Left forelimb (tissue), 1 donor: ENCODE results near the gene KCNIP1.
"Not testable (repeated sequence)": the region's sequence is repeated elsewhere in the genome, so short reads cannot be mapped to it uniquely, and the experiment has no call there.

ENCODE experiments used
- DNase-seq: peaks from one replicate; pipeline ENCODE4 v3.0.0-alpha.2; 2018; ENCODE audit warnings: low spot score

KCNIP1 gene

DNA sequence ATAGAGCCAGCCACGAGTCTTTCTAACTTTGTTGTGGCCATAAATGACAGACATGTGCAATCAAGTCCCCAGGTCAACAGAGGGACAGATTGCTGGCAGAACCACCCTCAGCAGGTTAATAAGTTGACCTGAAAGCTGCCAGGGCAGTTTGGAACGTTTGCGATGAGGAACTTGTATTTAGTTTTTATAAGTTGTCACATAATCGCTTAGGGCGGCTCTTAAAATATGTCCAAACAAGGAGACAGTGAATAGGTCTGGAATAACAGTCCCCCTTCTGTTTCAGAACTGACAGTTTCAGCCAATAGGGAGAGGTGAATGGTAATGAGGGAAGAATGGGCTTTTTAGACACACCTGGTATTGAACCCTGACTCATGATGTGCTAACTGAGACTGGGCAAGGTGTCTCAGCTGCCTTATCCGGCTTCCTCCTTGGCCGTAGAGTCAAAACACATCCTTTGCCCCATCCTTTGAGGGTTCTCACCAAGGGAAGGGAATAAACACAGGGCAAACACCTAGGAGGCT is 246.2 kb downstream of the KCNIP1 start:
- DNase-seq, result no peak

DNA sequence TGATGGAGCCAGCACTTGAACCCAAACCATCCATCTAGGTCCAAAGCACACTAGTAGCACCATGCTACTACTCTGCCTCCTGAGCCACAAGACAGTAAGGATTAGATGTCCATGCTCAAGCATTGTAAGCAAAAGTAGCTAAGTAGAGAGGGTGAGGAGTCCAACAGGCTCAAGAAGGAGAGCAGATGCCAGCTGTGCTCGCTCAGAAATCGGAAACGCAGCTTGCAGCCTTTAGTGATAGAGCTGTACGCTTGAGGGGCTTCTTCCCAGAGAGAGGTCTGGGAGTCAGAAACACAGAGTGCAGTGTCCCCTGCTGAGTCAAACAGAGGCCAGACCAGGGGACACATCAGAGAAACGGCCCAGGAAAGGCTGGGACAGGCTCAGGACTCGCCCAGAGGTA is 247.0 kb downstream of the KCNIP1 start:
- no peak for DNase-seq

DNA sequence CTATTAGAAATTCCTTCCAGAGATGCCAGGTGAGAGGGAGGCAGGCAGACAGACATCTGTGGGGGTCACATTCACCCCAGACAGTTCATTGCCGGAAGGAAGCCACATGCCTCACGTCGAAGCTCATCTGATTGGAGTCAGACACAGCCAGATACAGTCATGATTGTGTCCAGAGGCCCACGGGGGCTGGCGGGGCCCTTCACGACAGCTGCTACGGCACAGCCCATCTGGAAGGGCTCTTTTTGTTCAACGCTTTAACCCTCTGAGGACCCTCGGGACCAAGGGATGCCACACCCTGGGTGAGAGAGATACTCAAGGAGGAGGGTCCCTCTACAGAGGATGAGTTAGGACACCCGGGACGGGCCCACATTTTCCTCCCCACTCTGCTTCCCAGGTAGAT is 247.8 kb downstream of the KCNIP1 start:
- no peak for DNase-seq

DNA sequence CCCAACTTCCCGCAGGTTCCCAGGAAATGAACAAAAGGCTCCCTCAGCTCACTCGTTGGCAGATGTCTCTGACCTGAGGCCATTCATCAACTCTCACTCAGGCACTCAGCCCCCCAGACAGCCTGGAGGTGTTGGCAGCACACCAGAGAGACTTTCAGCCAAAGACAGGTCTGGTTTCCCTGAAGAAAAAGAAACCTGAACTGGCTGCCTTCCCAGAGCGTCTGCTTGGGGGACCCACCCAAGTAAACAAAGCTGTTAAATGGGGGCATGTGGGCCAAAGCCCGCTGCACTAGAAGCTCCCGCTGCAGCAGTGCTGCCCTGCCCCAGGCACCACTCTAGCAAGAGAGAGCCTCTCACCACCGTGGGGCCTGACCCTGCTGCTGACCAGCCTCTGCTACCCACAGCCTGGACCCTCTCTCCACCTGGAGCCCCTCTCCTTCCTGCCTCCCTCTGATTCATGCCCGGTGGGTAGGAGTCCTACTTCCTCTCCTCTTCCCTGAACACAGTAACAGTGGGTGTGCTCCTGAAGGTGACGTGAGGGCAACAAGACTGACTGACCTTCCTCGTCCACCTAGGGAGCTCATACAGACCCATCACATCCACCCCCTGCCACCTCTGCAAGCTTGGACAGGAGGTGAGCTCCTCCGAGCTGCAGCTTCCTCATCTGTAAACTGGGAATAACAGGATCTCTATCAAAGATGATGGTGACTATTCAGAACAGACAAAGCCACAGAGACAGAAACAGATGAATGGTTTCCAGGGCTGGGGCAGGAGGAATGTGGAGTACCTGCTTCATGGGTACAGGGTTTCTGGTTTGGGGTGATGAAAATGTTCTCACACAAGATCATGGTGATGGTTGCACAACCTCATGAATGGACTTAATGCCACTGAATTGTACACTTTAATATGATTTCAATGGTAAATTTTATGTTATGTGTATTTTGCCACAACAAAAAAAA is 248.7 kb downstream of the KCNIP1 start:
- peak; percentile 60 for DNase-seq

DNA sequence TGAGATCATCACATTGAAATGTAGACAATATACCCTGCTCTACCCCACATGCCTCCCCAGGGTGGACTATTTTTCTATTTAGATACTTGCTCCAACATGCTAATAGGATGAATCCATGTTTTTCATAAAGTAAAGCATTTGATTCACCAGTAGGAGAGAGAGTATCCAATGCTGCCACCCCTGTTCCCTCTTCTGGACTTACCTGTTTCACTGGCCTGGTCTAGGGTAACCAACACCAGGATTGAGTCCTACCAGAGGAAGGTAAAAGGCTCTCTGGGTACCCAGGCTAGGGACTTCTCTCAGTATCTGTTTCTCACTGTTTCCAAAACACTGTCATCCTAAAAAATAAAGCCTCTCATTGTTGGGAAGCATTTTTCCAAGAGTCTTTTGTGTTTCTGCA is 249.5 kb downstream of the KCNIP1 start:
- no peak for DNase-seq

DNA sequence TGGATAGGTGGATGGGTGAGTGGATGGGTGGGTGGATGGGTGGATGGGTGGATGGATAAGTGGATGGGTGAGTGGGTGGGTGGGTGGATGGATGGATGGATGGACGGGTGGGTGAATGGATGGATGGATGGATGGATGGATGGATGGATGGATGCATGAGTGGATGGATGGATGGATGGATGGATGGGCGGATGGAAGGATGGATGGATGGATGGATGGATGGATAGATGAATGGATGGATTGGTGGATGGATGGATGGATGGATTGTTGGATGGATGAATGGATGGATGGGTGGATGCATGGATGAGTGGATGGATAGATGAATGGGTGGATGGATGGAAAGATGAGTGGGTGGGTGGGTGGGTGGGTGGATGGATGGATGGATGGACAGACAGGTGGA is 250.7 kb downstream of the KCNIP1 start:
- DNase-seq, result not testable (repeated sequence)

DNA sequence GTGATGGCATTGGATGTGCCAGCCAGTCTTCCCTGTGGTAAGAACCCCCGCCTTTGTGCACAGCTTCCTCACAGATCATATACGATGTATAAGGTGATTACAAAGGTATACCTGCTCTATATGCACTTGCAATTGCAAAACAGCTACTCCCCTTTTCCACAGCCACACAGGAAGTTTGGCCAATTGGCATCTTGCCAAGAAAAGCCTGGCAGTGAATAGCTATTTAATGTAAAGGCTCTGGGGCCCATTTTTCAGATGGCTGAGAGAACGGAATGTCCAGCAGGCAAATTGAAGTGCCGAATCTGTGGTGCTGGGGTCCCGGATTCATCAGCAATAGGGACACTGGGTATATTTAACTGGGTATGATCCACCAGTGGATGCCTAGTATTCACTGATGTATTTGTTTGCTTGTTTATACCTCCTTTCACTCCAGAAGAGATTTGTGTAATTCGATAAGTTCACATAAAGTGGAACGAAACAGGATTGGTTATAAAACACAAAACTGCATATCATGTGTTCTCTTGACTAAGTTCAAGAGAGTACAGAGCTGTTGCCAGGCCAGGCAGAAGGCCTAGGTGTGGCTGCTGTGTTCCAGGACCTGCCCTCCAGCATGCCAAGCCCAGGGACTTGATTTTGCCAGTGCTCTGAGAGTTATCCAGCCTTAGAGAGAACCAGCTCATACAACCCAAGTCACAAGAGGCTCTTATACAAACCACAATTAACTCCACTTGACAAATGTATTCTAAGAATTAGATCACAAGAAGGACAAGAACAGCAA is 252.0 kb downstream of the KCNIP1 start:
- no peak for DNase-seq

DNA sequence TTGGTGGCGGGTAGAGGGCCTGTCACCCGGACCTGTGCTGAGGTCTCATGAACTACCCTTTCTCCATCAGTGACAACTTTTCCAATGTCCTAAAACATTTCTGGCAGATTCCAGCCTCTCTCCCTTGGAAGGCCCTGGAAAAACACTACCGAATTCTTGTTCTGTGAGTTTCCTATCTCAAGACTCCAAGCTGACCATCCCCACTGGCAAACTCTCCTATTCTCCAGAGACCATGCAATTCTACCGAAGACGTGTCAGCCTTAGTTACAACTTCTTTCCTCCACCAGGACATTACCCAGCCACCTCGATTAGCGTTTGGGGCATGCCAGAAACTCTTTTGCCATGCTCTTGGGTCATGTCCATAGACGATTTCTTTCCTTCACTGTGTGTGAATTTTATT is 252.9 kb downstream of the KCNIP1 start:
- no peak for DNase-seq

DNA sequence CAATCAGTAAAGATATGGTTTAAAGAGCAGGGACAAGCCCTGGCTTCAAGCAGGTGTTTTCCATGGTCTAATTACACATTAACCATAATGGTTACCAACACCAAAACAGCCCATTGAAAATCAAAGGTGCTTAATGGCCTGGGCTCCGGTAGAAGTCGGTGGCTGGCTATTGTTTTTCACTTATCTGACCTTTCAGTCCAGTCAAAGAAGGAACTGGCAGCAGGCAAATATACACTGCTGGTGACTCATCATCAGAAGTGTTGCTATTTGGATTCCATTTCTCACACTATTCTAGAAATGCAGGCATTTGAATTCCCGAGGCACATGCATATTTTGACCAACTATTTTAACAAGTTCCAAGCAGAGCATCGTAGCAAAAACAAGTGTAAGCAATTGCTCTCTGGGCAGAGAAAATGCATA is 253.4 kb downstream of the KCNIP1 start:
- DNase-seq, result no peak

DNA sequence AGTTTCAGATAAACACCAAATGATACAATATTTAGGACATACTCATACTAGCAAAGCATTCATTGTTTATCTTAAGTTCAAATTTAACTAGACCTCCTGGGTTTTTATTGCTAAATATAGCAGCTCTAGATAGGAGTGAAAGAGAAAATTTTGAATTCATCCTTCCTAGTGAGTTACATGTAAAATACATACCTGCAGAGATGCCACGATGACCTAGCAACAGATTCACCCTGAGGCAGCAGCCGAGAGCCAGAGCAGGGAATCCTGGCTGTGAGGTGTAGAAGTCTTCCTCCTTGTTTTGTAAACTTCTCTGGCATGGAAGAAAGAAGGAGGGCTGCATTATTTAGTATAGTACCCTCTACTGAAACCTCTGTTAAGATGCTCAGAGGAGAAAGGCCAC is 253.8 kb downstream of the KCNIP1 start:
- DNase-seq, result no peak

DNA sequence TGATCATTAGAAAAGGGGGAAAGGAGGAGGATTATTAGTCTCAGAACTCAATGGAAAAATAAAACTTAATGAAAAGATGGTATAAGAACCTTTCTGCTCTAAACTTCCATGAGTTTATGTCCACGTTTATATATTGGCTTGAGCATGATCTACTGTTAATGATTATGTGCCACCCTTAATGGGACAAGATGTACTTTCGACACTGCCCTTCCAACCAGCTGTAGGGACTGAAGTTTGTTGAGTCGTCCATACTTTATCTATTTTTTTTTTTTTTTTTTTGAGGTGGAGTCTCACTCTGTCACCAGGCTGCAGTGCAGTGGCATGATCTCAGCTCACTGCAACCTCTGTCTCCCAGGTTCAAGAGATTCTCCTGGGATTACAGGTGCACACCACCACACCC is 254.7 kb downstream of the KCNIP1 start:
- DNase-seq, result no peak

DNA sequence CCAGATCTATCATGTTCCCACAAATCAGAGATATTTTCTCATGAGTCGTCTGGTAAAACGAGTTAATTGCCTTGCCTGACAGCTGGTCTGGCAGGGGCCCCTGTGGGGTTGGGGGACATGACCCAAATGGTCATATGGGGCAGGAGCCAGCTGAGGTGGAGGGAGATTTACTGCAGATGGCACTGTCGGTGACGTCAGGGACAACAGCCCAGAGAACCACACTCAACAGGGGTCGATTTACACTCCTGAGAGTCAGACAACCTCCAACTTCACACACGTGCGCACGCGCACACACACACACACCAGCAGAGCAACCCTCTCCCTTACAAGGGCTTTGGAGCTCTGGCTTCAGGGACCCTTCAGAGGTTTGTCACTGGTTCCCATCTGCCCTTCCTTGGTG is 256.3 kb downstream of the KCNIP1 start:
- no peak for DNase-seq

DNA sequence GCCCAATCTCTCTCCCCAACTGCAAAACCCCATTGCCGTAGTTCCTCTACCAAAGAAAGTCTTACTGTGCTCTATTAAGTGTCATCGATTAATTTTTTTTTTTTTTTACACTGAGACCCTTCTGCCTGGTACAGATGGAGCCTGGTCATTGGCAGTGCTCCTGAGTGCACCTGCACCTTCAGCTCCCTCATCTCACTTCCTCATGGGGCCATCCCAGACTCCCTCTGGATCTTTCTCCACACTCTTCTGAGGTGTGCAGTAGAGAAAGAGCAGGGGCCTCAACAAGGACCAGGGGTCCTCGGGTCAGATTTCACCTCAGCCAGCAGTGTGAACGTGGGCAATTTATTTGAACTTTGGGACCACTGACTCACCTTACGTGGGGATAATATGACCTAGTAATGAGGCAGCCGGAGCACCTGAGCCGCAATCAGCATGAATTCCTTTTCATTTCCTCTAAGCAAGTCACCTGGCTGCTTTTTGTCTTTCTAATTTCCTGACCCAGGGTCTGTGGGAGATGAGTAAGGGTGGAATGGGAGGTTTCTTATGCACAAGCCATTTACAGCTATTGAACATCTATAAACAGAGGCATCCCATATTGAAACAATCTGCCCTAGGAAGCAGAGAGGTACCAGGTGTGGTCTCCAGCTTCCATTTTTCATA is 257.4 kb downstream of the KCNIP1 start:
- DNase-seq, result no peak

DNA sequence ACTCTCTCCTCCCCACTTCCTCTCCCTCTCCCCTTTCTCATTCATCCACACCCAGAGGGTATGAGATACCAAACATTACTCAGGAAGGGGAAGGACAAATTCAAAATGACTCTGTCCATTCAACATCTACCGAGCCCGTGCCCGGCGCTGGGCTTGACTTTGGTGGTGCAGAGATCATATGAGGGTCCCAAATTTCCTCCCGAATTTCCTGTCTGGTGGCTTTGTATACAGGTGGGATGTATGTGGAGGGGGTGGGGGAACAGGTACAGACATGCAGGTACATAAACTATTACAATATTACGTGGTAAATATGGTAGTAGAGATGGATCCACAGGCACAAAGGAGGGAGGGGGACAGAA is 257.9 kb downstream of the KCNIP1 start:
- DNase-seq, result no peak

DNA sequence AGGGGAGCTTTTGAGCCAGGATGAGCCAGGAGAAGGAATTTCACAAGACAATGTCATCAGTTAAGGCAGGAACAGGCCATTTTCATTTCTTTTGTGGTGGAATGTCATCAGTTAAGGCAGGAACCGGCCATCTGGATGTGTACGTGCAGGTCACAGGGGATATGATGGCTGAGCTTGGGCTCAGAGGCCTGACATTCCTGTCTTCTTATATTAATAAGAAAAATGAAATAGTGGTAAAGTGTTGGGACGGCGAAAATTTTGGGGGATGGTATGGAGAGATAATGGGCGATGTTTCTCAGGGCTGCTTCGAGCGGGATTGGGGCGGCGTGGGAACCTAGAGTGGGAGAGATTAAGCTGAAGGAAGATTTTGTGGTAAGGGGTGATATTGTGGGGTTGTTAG is 258.5 kb downstream of the KCNIP1 start:
- not testable (repeated sequence) for DNase-seq

DNA sequence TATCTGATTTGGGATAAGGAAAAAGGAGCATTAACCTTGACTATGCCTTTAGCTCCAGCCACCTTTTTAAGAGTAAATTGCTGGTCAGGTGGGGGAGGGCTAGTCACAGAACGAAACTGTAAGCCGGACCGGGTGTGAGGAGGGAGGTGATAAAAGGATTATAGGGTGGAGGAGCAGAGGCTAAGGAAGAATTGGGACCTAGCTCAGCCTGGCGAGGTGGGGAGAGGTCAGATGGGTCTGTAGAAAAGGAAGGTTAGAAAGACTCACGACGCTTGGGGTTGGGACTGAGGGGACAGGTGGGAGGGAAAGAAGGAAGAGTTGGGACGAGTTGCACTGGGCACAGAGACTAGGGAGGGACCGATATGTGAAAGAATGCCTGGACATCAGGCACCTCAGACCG is 262.0 kb downstream of the KCNIP1 start:
- DNase-seq, result not testable (repeated sequence)

DNA sequence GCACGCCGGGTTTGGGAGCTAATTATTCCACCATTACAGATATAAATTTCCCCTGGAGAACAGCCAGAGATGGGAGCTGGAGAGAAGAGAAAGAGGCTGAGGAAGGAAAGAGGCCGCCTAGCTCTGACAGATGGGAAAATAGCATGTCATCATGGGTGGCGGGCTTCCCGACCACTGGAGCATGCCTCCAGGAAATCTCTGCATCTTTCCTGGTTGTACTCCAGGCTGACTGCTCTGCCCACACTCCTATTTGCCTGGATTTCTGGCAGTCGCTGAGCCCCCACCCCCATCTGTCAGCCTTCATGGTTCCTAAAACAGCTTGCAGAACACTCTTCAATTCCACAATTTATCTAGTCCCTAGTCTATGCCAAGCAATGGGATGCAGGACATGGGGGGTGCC is 265.4 kb downstream of the KCNIP1 start:
- no peak for DNase-seq

DNA sequence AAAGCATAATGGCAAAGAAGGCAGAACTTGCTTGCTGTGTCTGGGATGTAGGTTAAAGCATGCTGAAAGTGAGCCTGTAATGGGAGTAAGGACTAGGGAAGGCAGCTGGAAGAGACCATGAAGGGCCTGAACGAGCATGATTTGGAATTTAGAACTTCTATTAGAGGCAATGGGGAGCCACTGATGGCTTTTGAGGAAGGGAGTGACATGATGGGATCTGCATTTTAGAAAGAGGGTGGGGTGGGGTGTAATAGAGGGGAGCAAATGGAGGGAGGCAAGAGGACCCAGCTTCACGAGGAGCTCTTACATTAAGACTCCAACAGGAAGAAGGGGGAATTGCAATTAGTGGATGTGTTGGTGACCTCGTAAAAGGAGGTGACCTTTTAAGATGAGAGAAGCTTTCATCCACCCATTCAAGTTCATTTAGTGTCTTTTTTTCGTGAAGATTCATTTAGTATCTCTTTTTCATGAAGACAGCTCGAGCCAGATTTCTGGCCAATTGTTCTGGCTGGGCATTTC is 266.1 kb downstream of the KCNIP1 start:
- DNase-seq, result no peak

DNA sequence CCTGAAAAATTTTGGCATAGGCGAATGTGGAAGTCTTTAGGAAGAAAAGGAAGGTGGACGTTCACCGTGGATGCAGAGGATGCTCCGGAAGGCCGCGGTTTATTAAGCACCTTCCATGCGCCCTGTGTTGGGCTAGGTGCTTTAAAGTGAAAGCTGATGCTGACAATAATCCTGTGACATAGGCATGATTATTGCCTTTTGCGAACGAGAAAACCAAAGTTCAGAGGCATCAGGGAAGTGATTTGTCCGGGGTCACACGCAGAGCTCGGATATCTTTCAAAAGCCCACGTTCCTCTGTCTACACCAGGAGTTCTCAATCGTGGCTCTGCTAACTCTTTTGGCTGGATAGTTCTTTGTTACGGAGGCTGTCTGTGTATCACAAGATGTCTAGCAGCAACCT is 267.7 kb downstream of the KCNIP1 start:
- no peak for DNase-seq

DNA sequence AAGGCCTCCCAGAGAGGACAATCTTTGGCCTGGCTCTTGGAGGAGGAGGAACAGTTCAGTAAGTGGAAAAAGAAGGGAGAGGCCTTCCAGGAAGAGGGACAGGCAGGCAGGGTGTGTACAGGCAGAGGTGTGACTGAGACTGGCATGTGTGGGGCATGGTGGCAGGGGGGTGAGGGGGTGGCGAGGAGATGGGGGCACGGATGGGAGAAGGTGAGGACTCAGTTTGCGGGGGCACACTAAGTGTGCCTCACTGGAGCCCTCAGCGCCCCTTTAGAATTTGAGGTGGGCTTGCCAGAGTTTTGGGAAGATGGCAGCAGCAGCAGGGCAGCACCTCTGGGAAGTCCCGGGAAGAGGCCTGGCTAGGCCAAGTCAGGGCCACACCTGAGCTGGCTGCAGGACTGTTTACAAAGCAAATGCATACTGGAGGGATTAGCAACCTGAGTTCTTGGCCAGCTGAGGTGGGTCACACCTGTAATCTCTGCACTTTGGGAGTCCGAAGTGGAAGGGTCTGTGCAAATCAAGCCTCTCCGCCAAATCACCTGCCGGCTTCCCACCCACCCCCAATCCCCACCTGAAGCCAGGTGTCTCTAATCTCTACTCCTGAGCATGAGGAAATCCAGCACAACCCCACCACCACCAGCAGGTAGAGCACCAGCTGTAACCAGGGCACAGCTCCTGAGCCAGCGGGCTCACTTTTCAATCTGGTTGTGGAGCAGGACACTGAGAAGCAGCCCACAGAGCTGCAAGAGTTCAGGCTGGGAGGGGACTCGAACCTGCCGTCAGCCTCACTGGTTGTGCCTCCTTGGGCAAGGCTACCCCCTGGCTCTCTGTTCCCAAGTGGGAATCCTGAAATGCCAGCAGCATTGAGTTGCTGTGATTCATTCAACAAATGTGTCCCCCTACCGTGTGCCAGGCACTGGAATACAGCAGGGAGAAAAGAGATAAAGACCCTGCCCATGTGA is 269.5 kb downstream of the KCNIP1 start:
- no peak for DNase-seq

DNA sequence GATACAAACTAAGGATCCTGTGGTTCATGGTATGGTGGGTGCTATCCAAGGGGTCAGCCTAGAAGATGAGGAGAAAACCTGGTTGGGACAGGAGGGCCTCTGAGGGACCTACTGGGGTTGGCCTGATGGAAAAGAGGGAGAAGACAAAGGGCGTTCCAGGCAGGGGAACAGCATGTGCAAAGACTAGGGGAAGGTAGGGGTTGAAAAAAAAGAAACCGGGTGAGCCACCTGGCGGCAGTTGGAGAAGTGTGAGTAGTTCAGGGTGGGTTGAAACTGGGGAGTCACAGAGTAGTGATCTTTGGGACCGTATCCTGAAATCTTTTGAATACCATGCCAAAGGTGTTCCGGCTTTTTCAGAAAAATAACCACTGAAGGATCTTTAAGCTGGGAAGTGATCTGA is 271.0 kb downstream of the KCNIP1 start:
- DNase-seq, result no peak
